Measurements from ENCODE around the gene SYNPO.

The SYNPO gene

GRCh38 chr5:150656191-150657132 is 16.0 kb downstream of the SYNPO start:
- Histone ChIP-seq H3K4me3 (peak overlapping the region; percentile 48), H3K36me3 (replicated peaks) (no peaks in the 10 kb centered on the region), H3K9me3 (no peaks in the 10 kb centered on the region), H3K4me1 (peaks cover 5% of the 10 kb centered on the region), H3K27me3 (ENCODE audit: low read depth) (no peaks in the 10 kb centered on the region)
- in situ Hi-C loops (cut with MboI; ENCODE audit: low sequenced_read_pairs): loop anchor here (25.0 kb wide), 1 partner anchor 194 kb away; no protein-coding TSS in a partner anchor
- DNase-seq (ENCODE audit: low spot score in 2 of 2): peak; percentile 78 to 88

GRCh38 chr5:150658121-150658520 is 17.7 kb downstream of the SYNPO start:
- no peak overlapping the region for H3K4me3 ChIP-seq
- H3K4me1 ChIP-seq: peaks cover 5% of the 10 kb centered on the region
- H3K9me3 ChIP-seq: no peaks in the 10 kb centered on the region
- H3K36me3 ChIP-seq (replicated peaks): no peaks in the 10 kb centered on the region
- in situ Hi-C loops (cut with MboI; ENCODE audit: low sequenced_read_pairs): loop anchor here (25.0 kb wide), 1 partner anchor 196 kb away; no protein-coding TSS in a partner anchor
- no peaks in the 10 kb centered on the region for H3K27me3 ChIP-seq (ENCODE audit: low read depth)
- no peak for DNase-seq (ENCODE audit: low spot score in 2 of 2)

GRCh38 chr5:150658699-150659265 is 18.3 kb downstream of the SYNPO start:
- H3K27me3 ChIP-seq (ENCODE audit: low read depth): no peaks in the 10 kb centered on the region
- H3K9me3 ChIP-seq: no peaks in the 10 kb centered on the region
- in situ Hi-C loops (cut with MboI; ENCODE audit: low sequenced_read_pairs): loop anchor here (25.0 kb wide), 1 partner anchor 196 kb away; no protein-coding TSS in a partner anchor
- H3K4me3 ChIP-seq: no peak overlapping the region
- peaks cover 5% of the 10 kb centered on the region for H3K4me1 ChIP-seq
- H3K36me3 ChIP-seq (replicated peaks): no peaks in the 10 kb centered on the region
- DNase-seq (ENCODE audit: low spot score in 2 of 2): no peak

- DNase-seq (ENCODE audit: low spot score in 2 of 2): no peak
- H3K4me3 ChIP-seq: no peak overlapping the region
- in situ Hi-C loops (cut with MboI; ENCODE audit: low sequenced_read_pairs): loop anchor here (25.0 kb wide), 1 partner anchor 197 kb away; no protein-coding TSS in a partner anchor
- H3K4me1 ChIP-seq: peaks cover 5% of the 10 kb centered on the region
- no peaks in the 10 kb centered on the region for H3K36me3 ChIP-seq (replicated peaks)
- H3K27me3 ChIP-seq (ENCODE audit: low read depth): no peaks in the 10 kb centered on the region
- H3K9me3 ChIP-seq: no peaks in the 10 kb centered on the region
Measured at GRCh38 chr5:150659360-150660107, 19.1 kb downstream of the SYNPO start.

- H3K4me3 ChIP-seq: no peak overlapping the region
- H3K9me3 ChIP-seq: no peaks in the 10 kb centered on the region
- in situ Hi-C loops (cut with MboI; ENCODE audit: low sequenced_read_pairs): loop anchor here (25.0 kb wide), 1 partner anchor 198 kb away; no protein-coding TSS in a partner anchor
- no peaks in the 10 kb centered on the region for H3K27me3 ChIP-seq (ENCODE audit: low read depth)
- H3K4me1 ChIP-seq: peaks cover 5% of the 10 kb centered on the region
- no peaks in the 10 kb centered on the region for H3K36me3 ChIP-seq (replicated peaks)
- DNase-seq (ENCODE audit: low spot score in 2 of 2): no peak
Measured at GRCh38 chr5:150660108-150660831, 19.8 kb downstream of the SYNPO start.

- H3K9me3 ChIP-seq: no peaks in the 10 kb centered on the region
- in situ Hi-C loops (cut with MboI; ENCODE audit: low sequenced_read_pairs): loop anchor here (25.0 kb wide), 1 partner anchor 199 kb away; no protein-coding TSS in a partner anchor
- H3K4me1 ChIP-seq: peaks cover 5% of the 10 kb centered on the region
- DNase-seq (ENCODE audit: low spot score in 2 of 2): no peak
- no peaks in the 10 kb centered on the region for H3K27me3 ChIP-seq (ENCODE audit: low read depth)
- no peak within 1 kb of the TSS for H3K4me3 ChIP-seq
- H3K36me3 ChIP-seq (replicated peaks): no peaks in the 10 kb centered on the region
Measured at GRCh38 chr5:150661086-150661485, 20.6 kb downstream of the SYNPO start, which contains the start of gene MYOZ3. MYOZ3 (plus strand) TSS chr5:150661251; CDS start chr5:150662942, 1,691 bp downstream.

- no peak overlapping the region for H3K4me3 ChIP-seq
- H3K4me1 ChIP-seq: peaks cover 3% of the 10 kb centered on the region
- H3K27me3 ChIP-seq (ENCODE audit: low read depth): no peaks in the 10 kb centered on the region
- in situ Hi-C loops (cut with MboI; ENCODE audit: low sequenced_read_pairs): loop anchor here (25.0 kb wide), 1 partner anchor 200 kb away; no protein-coding TSS in a partner anchor
- no peaks in the 10 kb centered on the region for H3K9me3 ChIP-seq
- no peaks in the 10 kb centered on the region for H3K36me3 ChIP-seq (replicated peaks)
- DNase-seq (ENCODE audit: low spot score in 2 of 2): no peak
Measured at GRCh38 chr5:150661821-150662596, 21.5 kb downstream of the SYNPO start.

GRCh38 chr5:150662731-150663516 is 22.5 kb downstream of the SYNPO start:
- Histone ChIP-seq H3K9me3 (no peaks in the 10 kb centered on the region), H3K36me3 (replicated peaks) (no peaks in the 10 kb centered on the region), H3K27me3 (ENCODE audit: low read depth) (no peaks in the 10 kb centered on the region), H3K4me3 (no peak overlapping the region), H3K4me1 (no peaks in the 10 kb centered on the region)
- in situ Hi-C loops (cut with MboI; ENCODE audit: low sequenced_read_pairs): loop anchor here (25.0 kb wide), 1 partner anchor 201 kb away; no protein-coding TSS in a partner anchor
- no peak for DNase-seq (ENCODE audit: low spot score in 2 of 2)

GRCh38 chr5:150663936-150664335 is 23.5 kb downstream of the SYNPO start:
- H3K36me3 ChIP-seq (replicated peaks): 0 out of 2 replicates have a peak, but pooled peaks cover 2% of the 10 kb centered on the region
- in situ Hi-C loops (cut with MboI; ENCODE audit: low sequenced_read_pairs): loop anchor here (25.0 kb wide), 1 partner anchor 202 kb away; no protein-coding TSS in a partner anchor
- no peaks in the 10 kb centered on the region for H3K27me3 ChIP-seq (ENCODE audit: low read depth)
- no peaks in the 10 kb centered on the region for H3K9me3 ChIP-seq
- no peak overlapping the region for H3K4me3 ChIP-seq
- DNase-seq (ENCODE audit: low spot score in 2 of 2): no peak
- H3K4me1 ChIP-seq: no peaks in the 10 kb centered on the region

- in situ Hi-C loops (cut with MboI; ENCODE audit: low sequenced_read_pairs): loop anchor here (25.0 kb wide), 1 partner anchor 203 kb away; no protein-coding TSS in a partner anchor
- H3K9me3 ChIP-seq: no peaks in the 10 kb centered on the region
- no peaks in the 10 kb centered on the region for H3K27me3 ChIP-seq (ENCODE audit: low read depth)
- H3K36me3 ChIP-seq (replicated peaks): peaks cover 4% of the 10 kb centered on the region; the same call in 1 of the 2 replicates
- H3K4me3 ChIP-seq: no peak overlapping the region
- DNase-seq (ENCODE audit: low spot score in 2 of 2): no peak
- H3K4me1 ChIP-seq: peaks cover 1% of the 10 kb centered on the region
Measured at GRCh38 chr5:150665044-150665443, 24.6 kb downstream of the SYNPO start.

- peaks cover 18% of the 10 kb centered on the region for H3K4me1 ChIP-seq
- H3K9me3 ChIP-seq: no peaks in the 10 kb centered on the region
- in situ Hi-C loops (cut with MboI; ENCODE audit: low sequenced_read_pairs): loop anchor here (25.0 kb wide), 1 partner anchor 208 kb away; no protein-coding TSS in a partner anchor
- H3K4me3 ChIP-seq: no peak overlapping the region
- H3K36me3 ChIP-seq (replicated peaks): peaks cover 8% of the 10 kb centered on the region; the same call in 1 of the 2 replicates
- no peaks in the 10 kb centered on the region for H3K27me3 ChIP-seq (ENCODE audit: low read depth)
- DNase-seq (ENCODE audit: low spot score in 2 of 2): peak; percentile 52 to 74
Measured at GRCh38 chr5:150670275-150670947, 30.0 kb downstream of the SYNPO start.

Data from HAP-1 (cell line).